Endothelial cell of umbilical vein (primary cell): ENCODE results near the gene CYBB.

Experiments used
- CTCF ChIP-seq, 2 donors: IDR thresholded peaks; 1 replicate in 1 of 2; 2 replicates in 1 of 2; pipeline ENCODE4 v1.5.1; 2011; ENCODE audit warnings: low read length in 2 of 2, mild to moderate bottlenecking in 2 of 2, moderate library complexity in 2 of 2, control low read depth in 1 of 2, inconsistent platforms in 1 of 2, low read depth in 1 of 2; ENCODE audit not compliant: insufficient read depth in 1 of 2; ENCODE audit errors: extremely low read depth in 1 of 2
- EZH2 ChIP-seq: IDR thresholded peaks from 2 replicates; pipeline ENCODE4 v1.6.1; 2012; ENCODE audit warnings: borderline replicate concordance, low read depth, mild to moderate bottlenecking, moderate library complexity, low read length, inconsistent platforms; ENCODE audit not compliant: severe bottlenecking
- FOS ChIP-seq: IDR thresholded peaks from 2 replicates; pipeline ENCODE4 v1.6.1; 2011; ENCODE audit warnings: mild to moderate bottlenecking, low read length, moderate library complexity, borderline replicate concordance; ENCODE audit not compliant: insufficient read depth
- GATA2 ChIP-seq: IDR thresholded peaks from 2 replicates; pipeline ENCODE4 v1.7.0; 2011; ENCODE audit warnings: low read depth, mild to moderate bottlenecking, moderate library complexity, mixed read lengths, low read length; ENCODE audit not compliant: insufficient read length, insufficient read depth
- JUN ChIP-seq: IDR thresholded peaks from 2 replicates; pipeline ENCODE4 v1.6.1; 2011; ENCODE audit warnings: borderline replicate concordance, low read depth; ENCODE audit not compliant: insufficient read length, insufficient read depth
- MAX ChIP-seq: IDR thresholded peaks from 2 replicates; pipeline ENCODE4 v1.6.1; 2011; ENCODE audit not compliant: insufficient read depth, insufficient read length
- MYC ChIP-seq: IDR thresholded peaks from one replicate; pipeline ENCODE4 v1.6.1; 2011; ENCODE audit warnings: mild to moderate bottlenecking, low read depth, low read length
- POLR2A ChIP-seq: IDR thresholded peaks from 2 replicates; pipeline ENCODE4 v1.6.1; 2012; ENCODE audit warnings: low read depth, mild to moderate bottlenecking, control low read depth, low read length
- POLR2AphosphoS5 ChIP-seq: IDR thresholded peaks from 2 replicates; pipeline ENCODE4 v1.6.1; 2012; ENCODE audit warnings: low read depth, mild to moderate bottlenecking, control low read depth, low read length, moderate library complexity; ENCODE audit not compliant: insufficient read depth

GRCh38 chrX:37752936-37753335 is 26.9 kb upstream of the CYBB start:
- TF ChIP-seq CTCF (IDR thresholded peaks at IDR 0.05; ENCODE audit: extremely low read depth in 1 of 2, insufficient read depth in 1 of 2, low read depth in 1 of 2, low read length in 2 of 2), result no peak
- no peak for TF ChIP-seq POLR2AphosphoS5
- TF ChIP-seq EZH2, result no peak
- TF ChIP-seq POLR2A, result no peak
- TF ChIP-seq MAX, result no peak
- no peak for TF ChIP-seq MYC
- no peak for TF ChIP-seq FOS
- no peak for TF ChIP-seq GATA2
- no peak for TF ChIP-seq JUN
